GM18519 (cell line): ENCODE results near the gene CHST11.

Experiments
- ATAC-seq: cut with Tn5 transposase; IDR thresholded peaks from one replicate; pipeline ENCODE4 v1.9.1; 2021; ENCODE audit warnings: mild to moderate bottlenecking, moderate library complexity; ENCODE audit not compliant: unreplicated experiment, low FRiP score

CHST11 gene

GRCh38 chr12:104764225-104765091 is 307.7 kb downstream of the CHST11 start:
- ATAC-seq = no peak

- no peak for ATAC-seq
Measured at GRCh38 chr12:104767261-104767660, 310.5 kb downstream of the CHST11 start.

- no peak for ATAC-seq
Measured at GRCh38 chr12:104768033-104768432, 311.3 kb downstream of the CHST11 start.

- no peak for ATAC-seq
Measured at GRCh38 chr12:104769144-104769561, 312.4 kb downstream of the CHST11 start.

GRCh38 chr12:104772336-104772735 is 315.6 kb downstream of the CHST11 start:
- ATAC-seq = no peak

GRCh38 chr12:104775731-104776231 is 319.0 kb downstream of the CHST11 start:
- no peak for ATAC-seq

GRCh38 chr12:104779134-104779533 is 322.4 kb downstream of the CHST11 start:
- ATAC-seq = no peak

GRCh38 chr12:104782296-104782695 is 325.5 kb downstream of the CHST11 start:
- no peak for ATAC-seq

GRCh38 chr12:104784592-104784991 is 327.8 kb downstream of the CHST11 start:
- ATAC-seq = no peak

- no peak for ATAC-seq
Measured at GRCh38 chr12:104785886-104786285, 329.1 kb downstream of the CHST11 start.

GRCh38 chr12:104786352-104786751 is 329.6 kb downstream of the CHST11 start:
- no peak for ATAC-seq

- ATAC-seq = no peak
Measured at GRCh38 chr12:104788840-104789271, 332.1 kb downstream of the CHST11 start.

- ATAC-seq = no peak
Measured at GRCh38 chr12:104790296-104791125, 333.8 kb downstream of the CHST11 start.

- ATAC-seq = no peak
Measured at GRCh38 chr12:104792570-104792969, 335.8 kb downstream of the CHST11 start.

- no peak for ATAC-seq
Measured at GRCh38 chr12:104793285-104793684, 336.5 kb downstream of the CHST11 start.

- ATAC-seq = no peak
Measured at GRCh38 chr12:104793968-104794367, 337.2 kb downstream of the CHST11 start.

GRCh38 chr12:104796475-104796862 is 339.7 kb downstream of the CHST11 start:
- no peak for ATAC-seq

GRCh38 chr12:104799458-104799857 is 342.7 kb downstream of the CHST11 start:
- no peak for ATAC-seq

- no peak for ATAC-seq
Measured at GRCh38 chr12:104801005-104801404, 344.3 kb downstream of the CHST11 start.

GRCh38 chr12:104801427-104801826 is 344.7 kb downstream of the CHST11 start:
- ATAC-seq = no peak

GRCh38 chr12:104802208-104802607 is 345.5 kb downstream of the CHST11 start:
- ATAC-seq = no peak
